CD4-positive, alpha-beta T cell treated with Interleukin-15 for 4 hours (primary cell): ENCODE measurements around the gene NACA2.
"Not testable (repeated sequence)": the region's sequence is repeated elsewhere in the genome, so short reads cannot be mapped to it uniquely, and the experiment has no call there.

Experiments
- DNase-seq: peaks from one replicate; pipeline ENCODE4 v3.0.0-alpha.2; 2020; ENCODE audit warnings: low spot score

The NACA2 gene

DNA sequence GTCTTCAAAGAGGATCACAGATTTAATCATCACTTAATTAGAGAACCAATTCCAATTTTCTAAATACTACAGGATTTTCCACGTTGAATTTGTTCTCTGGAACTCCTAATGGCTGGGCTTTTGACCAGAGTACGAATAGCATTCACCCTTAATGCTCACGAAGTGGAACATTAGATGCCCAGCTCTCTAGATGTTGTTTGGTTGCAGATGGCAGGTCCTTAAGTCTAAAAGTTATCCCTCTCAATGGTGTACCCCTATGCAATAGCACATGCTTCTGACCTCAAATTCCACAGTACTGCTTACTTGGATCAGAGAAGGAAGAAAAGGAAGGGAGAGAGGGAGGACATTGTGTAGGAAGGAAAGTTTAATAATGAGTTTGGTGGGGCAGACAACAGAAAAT is 8.6 kb upstream of the NACA2 start:
- DNase-seq = no peak

GRCh38 chr17:61598014-61598413 is 7.0 kb upstream of the NACA2 start:
- no peak for DNase-seq

GRCh38 chr17:61597607-61598006 is 6.6 kb upstream of the NACA2 start:
- DNase-seq = no peak

DNA sequence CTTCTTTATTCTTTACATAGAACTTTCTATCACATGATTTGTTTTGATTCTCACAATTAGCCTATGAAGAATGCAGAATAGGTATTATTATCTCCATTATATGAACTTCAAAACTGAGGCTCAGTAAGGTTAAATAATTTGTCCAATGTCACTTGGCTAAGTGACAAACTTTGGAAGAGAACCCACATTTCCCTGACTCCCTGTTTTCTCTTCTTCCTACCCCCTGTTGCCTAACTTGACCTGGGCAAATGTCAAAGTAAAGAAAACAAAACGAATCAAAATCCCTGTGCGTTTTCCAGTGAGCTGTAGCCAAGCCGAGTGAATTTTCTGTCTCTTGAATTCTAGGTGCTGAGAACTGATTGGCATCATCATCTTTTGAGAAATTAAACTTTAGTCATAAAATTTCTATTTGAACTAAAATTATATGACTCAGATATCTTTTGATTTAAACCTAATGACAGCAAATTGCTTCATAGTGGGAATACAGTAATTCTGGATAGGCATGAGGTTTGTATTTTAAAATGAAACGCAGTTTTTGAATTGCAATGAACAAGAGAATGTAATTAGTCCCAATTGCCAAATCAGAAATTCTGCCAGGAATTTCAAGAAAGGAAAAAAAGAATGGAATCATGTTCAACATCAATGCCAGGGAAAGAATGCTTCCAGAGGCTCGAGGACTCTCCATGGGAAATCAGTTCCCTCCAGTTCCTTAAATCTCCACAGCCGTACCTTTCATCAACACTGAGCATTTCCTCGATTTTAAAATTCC is 4.6 kb upstream of the NACA2 start:
- no peak for DNase-seq

- no peak for DNase-seq
Measured at GRCh38 chr17:61594294-61594825, 3.3 kb upstream of the NACA2 start.

DNA sequence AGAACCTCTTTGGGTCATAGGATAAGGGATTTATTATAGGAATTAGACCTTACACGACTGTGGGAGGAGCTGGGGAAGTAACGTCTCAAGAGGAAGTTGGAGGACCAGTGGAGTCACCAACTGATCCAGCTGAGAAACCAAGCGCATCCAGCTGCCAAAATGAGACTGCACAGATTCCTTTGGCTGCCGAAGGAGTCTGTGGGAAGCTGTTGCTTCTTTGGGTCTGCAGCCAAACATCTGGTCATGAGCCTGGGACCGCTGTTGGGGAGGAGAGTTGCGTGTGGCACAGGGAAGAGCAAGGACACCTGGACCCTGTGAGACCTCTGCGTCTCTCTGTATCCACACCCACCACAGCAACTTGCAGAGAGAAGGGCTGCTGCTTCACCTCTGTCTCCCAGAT is 2.4 kb upstream of the NACA2 start:
- no peak for DNase-seq

GRCh38 chr17:61591930-61592329 is 911 bp upstream of the NACA2 start:
- DNase-seq = no peak

- no peak for DNase-seq
Measured at GRCh38 chr17:61589990-61590389, 1.0 kb downstream of the NACA2 start.

GRCh38 chr17:61587807-61588660 is 3.0 kb downstream of the NACA2 start:
- DNase-seq = no peak

DNA sequence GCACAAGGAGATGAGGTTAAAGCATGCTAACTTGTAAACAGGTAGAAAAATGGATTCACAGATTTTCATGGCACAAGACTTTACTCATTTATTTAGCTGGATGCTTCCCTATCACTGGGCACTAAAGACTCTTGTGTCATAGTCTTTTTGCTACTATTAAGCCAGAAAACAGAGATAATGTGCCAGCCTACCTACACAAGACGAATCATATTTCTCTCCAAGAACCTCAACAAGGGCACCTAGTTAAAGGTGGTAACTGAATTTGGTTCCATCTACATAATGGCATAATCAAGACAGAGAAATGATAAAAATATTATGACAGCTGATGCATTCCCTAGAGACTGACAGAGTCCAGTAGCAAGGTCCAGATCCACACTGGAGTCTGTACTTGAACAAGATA is 3.8 kb downstream of the NACA2 start:
- no peak for DNase-seq

- DNase-seq = not testable (repeated sequence)
Measured at GRCh38 chr17:61586622-61587021, 4.4 kb downstream of the NACA2 start.

DNA sequence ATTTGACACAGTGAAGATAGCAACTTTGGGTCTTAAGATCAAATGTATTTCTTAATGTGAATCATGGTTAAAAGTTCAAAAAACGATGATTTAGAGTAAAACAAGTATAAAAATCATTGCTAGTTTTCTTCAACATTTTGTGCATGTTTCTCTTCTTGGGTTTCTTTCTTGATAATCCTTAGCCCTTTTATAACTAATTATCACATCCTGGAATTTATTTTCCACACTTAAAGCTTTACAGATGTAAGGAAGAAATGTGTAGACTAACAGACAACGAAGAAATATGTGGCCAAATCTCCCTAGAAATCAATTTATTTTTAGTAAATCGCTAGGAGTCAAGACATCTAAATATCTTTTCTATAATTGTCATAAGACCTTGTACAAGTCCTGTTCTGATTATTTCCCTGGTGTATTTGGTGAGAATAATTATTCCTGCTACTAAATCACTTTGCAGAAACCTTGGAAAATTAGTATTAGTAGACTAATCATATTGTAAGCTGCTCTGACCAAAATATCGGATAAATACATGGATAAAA is 4.9 kb downstream of the NACA2 start:
- DNase-seq = no peak

GRCh38 chr17:61584866-61585265 is 6.2 kb downstream of the NACA2 start:
- no peak for DNase-seq

DNA sequence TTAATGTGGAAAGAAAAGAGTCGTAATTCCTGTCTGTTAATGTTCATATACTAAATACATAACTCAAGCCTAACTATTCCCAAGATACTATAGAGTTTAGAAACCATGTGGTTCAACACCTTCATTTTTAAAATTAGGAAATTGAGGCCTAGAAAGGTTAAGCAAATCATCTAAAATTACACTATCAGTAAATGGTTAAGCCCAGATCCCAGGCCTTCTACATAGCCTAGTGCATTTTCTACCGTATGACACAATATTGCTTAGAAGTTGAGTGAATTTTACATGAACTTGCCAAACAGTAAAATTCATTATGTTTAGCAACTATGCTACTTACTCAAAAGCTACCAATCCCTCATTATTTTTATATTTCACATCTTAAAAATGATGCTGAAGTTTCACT is 6.8 kb downstream of the NACA2 start:
- DNase-seq = no peak

DNA sequence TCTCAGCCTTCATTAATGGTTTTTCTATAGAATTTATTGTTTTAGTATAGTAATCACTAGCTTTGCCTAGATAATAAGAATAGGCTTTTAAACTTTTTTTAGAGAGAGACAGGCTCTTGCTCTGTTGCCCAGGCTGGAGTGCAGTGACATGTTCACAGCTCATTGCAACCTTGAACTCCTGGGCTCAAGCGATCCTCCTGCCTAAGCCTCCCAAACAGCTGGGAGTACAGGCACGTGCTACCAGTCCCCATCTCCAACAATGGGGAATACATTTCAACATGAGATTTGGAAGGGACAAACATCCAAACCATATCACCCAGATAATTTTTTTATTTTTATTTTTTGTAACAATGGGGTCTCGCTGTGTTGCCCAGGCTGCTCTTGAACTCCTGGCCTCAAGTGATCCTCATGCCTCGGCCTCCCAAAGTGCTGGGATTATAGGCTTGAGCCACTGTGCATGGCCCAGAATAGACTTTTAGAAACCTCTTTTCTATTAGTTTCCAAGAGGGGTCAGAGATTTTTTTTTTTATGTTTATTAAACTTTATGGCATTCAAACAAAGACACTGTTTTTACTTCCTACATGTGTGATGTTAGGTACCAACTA is 7.3 kb downstream of the NACA2 start:
- DNase-seq = no peak

GRCh38 chr17:61583242-61583641 is 7.8 kb downstream of the NACA2 start:
- no peak for DNase-seq

- DNase-seq = no peak
Measured at GRCh38 chr17:61582593-61582992, 8.4 kb downstream of the NACA2 start.

DNA sequence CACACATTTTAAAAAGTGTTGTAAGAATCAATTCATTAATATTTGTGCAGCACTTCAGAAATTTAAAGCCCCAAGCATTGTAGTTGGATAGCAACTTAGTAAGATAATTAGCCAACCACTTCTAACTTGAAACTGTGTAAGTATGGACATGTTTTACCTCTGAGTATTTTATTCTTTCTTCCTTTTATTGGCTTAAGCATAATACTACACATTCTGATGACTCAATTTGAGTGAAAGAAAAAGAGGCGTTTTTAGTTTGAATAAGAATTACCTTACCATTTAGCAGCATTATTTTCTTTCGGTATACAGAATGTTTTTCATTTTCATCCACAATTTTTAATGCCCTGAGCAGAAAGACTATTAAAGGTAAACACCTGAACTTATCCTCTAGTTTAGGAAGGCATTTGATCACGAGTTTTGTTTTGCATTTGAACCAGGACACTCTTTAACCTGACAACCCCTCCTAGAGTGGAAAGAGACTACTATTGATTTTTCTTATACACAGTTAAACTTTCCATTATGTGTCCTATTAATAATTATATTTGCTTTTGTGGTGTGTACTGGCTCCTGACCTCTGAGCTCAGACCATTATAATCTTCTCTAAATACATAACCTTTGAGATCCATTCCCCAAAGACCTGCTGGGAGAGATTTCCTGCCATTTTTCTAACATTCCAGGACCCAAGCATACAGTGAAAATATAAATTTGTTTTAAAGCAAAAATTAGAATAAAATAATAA is 9.2 kb downstream of the NACA2 start:
- DNase-seq = no peak

DNA sequence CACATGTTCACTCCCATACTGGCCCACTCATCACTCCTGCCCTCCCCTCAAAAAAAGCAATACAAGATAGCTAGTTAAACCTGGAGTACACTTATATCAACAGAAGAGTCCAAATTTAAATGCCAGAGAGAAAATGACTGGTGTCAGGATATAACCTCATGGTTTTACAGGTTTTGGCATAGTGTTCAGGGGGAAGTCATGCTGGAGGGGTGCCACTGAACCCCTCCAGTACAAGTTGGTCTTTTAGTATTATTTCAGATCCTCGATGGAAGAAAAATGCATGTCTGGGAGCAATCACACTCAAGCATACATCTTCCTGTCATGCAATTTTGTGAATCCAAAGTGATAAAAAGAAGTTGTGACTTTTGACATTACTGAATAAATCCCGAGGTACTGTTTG is 10.5 kb downstream of the NACA2 start:
- no peak for DNase-seq

- DNase-seq = no peak
Measured at GRCh38 chr17:61579961-61580360, 11.1 kb downstream of the NACA2 start.

GRCh38 chr17:61579347-61579746 is 11.7 kb downstream of the NACA2 start:
- DNase-seq = no peak

DNA sequence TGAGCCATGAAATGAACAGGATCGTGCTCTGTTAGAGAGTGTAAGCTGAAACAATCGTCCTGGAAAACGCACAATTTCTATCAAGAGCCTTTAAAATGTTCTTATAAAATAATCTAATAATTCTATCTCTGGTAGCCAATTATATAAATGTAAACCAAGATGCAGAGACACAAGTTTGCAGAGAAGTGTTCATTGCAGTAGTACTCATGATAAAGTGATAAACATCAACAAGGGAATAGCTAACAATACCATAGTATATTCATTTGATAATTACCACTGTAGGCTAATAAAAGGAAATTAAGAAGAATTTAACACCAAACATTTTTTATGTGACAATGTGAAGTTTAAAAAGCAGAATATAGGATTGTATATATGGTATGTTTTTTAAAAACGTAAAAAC is 12.4 kb downstream of the NACA2 start:
- no peak for DNase-seq
